IPS DF 19.7 (cell line): ENCODE results near the gene LIMS3.
"Not testable (repeated sequence)": the region's sequence is repeated elsewhere in the genome, so short reads cannot be mapped to it uniquely, and the experiment has no call there.

Source experiments
- DNase-seq: peaks from one replicate; pipeline ENCODE4 v3.0.0-alpha.2; 2013; ENCODE audit warnings: low read depth, low spot score

Gene LIMS3, protein sequence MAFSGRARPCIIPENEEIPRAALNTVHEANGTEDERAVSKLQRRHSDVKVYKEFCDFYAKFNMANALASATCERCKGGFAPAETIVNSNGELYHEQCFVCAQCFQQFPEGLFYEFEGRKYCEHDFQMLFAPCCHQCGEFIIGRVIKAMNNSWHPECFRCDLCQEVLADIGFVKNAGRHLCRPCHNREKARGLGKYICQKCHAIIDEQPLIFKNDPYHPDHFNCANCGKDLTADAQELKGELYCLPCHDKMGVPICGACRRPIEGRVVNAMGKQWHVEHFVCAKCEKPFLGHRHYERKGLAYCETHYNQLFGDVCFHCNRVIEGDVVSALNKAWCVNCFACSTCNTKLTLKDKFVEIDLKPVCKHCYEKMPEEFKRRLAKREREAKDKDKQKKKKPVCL

GRCh38 chr2:109898462-109899336, at the start of gene LIMS3:
LIMS3 (plus strand) TSS chr2:109898688; CDS start chr2:109898729, 41 bp downstream.
- DNase-seq: not testable (repeated sequence)

DNA sequence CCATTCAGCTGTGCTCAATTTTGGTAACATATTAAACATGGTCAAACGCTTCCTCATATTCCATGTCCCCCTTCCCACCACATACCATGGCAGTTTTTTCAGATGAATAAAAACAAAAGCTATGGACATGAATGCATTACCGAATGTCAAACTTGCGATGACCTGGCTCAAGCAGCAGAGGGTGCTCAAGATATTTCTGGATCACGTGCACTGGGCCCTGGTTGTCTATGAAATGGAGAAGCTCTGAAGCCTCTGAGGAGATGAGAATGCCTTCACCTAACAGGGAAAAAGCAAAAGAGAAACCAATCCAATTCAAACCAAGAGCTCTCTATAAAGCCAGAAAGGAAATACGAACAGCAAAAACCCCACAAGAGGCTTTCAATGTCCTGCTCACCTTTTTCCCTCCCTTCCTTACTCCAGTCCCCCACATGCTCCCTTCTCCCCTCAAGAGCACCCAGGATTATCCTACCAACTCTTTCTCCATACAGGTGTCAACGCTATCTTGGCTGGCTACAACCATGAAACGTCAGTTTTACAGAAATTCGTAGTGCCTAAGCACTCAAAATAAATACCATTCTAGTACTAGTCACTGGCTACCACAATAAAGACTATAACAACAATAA, 27.2 kb upstream of the LIMS3 start:
- not testable (repeated sequence) for DNase-seq

- DNase-seq: not testable (repeated sequence)
Measured at GRCh38 chr2:109876625-109877024, 21.9 kb upstream of the LIMS3 start.

DNA sequence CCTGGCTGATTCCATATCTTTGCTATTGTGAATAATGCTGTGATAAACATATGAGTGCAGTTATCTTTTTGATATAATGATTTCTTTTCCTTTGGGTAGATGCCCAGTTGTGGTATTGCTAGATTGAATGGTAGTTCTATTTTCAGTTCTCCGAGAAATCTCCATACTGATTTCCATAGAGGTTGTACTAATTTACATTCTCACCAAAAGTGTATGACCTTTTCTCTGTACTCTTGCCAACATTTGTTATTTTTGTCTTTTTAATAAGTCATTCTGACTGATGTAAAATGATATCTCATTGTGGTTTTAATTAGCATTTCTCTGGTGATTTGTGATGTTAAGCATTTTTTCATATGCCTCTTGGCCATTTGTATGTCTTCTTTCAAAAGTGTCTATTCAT, 16.4 kb upstream of the LIMS3 start:
- not testable (repeated sequence) for DNase-seq

- not testable (repeated sequence) for DNase-seq
Measured at GRCh38 chr2:109888414-109888813, 10.1 kb upstream of the LIMS3 start.

GRCh38 chr2:109889909-109890308, 8.6 kb upstream of the LIMS3 start:
- not testable (repeated sequence) for DNase-seq

DNA sequence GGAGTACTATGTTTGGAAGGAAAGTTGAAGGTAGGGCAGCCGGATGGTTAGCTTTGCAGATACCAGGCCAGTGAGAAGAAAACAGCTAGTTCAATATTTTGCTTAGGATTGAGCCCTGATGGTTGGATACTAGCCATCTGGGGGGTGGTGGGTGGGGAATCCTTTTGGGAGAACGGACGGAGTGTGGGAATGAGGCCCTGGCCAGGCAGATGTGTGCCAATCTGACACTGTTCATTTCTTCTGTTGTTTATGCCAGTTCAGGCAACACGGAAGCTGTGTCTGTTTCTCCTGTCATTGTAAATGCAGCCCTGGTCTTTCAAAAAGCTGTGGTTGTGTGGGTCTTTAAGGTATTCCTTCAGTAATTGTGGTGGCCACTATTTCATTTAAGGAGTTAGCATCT, 7.5 kb upstream of the LIMS3 start:
- DNase-seq: not testable (repeated sequence)

GRCh38 chr2:109893736-109894135, 4.8 kb upstream of the LIMS3 start:
- DNase-seq: not testable (repeated sequence)

DNA sequence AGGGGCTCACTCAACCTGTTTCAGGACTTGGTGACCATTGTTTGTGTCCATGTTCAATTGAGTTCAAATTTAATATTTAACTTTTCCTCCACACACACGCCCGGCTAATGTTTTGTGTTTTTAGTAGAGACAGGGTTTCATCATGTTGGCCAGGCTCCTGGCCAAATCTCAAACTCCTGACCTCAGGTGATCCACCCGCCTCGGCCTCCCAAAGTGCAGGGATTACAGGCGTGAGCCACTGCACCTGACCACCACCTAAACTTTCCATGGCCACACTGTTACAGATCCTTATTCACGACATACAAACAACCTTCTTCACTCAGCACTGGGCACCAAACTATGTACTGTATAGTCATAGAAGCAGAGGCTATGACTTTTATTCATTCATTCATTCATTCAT, 4.3 kb upstream of the LIMS3 start:
- DNase-seq: not testable (repeated sequence)

- DNase-seq: not testable (repeated sequence)
Measured at GRCh38 chr2:109895090-109895869, 3.2 kb upstream of the LIMS3 start.

DNA sequence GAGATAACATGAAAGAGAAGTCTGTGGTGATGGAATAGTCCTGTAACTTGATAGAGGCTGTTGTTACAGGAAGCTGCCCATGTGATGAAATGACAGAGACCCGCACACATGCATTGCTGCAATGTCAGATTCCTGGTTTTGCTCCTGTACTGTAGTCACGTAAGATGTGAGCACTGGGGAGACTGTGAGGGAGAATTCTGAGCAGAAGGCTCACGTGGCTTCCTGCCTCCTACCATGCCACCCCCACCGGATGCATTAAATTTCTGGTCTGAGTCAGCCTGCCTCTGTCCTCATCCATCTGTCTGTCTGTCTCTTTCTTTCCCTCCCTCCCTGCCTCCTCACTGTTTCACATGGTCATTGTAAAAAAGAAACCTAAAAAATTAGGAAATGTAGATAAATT, 2.3 kb upstream of the LIMS3 start:
- not testable (repeated sequence) for DNase-seq

GRCh38 chr2:109897769-109898461, 573 bp upstream of the LIMS3 start:
- DNase-seq: not testable (repeated sequence)

DNA sequence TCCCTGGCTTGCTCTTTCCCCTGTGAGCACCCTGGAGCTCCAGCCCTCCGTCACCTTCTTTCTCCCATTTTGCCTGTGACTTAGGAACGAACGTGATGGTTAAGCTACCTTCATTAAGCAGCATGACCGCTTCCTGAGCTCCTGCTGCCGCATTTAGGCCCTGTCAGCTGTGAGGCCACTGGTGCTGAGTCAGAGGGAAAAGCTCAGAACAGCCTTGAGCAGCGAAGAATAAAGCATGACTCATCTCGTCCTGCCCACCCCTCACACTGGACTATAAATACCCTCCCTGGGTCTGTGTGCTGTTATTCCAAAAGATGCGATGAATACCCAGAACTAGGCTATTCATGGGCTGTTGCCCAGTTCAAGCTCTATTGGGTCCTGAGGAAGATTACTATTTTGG, 7.3 kb downstream of the LIMS3 start:
- DNase-seq: not testable (repeated sequence)

DNA sequence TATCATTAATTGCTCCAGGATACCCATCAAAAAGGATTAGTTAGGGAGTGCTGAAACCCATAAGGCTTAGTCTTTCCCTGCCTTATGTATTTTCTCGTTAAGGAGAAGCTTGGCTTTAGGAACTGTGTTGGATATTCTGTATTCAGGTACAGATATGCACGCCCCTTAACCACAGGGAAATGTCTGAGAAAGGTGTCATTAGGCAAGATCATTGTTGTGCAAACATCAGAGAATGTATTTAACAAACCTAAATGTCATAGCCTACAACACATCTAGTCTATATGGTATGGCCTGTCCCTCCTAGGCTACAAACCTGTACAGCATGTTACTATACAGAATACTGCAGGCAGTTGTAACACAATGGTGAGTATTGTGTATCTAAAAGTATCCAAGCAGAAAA, 10.1 kb downstream of the LIMS3 start:
- not testable (repeated sequence) for DNase-seq

GRCh38 chr2:109910789-109911188, 12.3 kb downstream of the LIMS3 start:
- DNase-seq: not testable (repeated sequence)

- not testable (repeated sequence) for DNase-seq
Measured at GRCh38 chr2:109913911-109914310, 15.4 kb downstream of the LIMS3 start.

DNA sequence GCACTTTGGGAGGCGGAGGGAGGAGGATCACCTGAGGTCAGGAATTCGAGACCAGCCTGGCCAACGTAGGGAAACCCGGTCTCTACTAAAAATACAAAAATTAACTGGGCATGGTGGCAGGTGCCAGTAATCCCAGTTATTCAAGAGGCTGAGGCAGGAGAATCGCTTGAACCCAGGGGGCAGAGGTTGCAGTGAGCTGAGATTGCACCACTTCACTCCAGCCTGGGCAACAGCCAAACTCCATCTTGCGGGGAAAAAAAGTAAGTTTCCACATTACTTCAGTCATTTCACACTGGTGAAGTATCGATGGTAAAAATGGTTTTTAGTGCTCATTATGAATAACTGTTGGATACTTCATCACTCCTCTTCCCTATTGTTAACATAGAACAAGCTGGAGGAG, 16.1 kb downstream of the LIMS3 start:
- not testable (repeated sequence) for DNase-seq

DNA sequence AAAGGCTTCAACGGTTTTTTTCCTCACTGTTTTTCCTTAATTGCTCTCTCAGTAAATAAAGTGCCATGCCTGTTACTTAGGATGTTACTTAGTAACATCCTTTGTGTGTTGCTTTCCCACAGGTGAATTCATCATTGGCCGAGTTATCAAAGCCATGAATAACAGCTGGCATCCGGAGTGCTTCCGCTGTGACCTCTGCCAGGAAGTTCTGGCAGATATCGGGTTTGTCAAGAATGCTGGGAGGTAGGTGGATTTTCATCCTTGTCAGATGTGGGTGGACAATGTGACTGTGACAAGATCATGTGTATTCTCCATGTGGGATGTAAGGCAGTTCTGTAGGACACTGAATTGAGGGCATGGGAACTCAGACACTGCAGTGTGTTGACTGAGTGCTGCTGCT, 17.3 kb downstream of the LIMS3 start:
- not testable (repeated sequence) for DNase-seq

DNA sequence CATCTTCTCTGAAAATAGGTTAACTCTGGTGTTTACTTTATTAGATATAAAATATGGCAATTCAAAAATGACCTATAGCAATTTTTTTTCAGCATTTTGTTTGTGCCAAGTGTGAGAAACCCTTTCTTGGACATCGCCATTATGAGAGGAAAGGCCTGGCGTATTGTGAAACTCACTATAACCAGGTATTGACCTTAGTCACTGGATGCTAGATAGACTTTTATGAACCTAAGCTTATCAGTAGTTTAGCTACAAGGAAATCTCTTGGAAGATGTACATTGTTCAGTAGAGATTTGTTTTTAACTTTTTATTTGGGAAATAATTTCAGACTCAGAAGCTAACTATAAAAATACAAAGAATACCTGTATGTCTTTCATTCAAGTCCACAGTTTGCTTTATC, 21.7 kb downstream of the LIMS3 start:
- DNase-seq: not testable (repeated sequence)
